ENCODE measurements around the gene CACNA2D1.
"Not testable (repeated sequence)": the region's sequence is repeated elsewhere in the genome, so short reads cannot be mapped to it uniquely, and the experiment has no call there.

Gene CACNA2D1

DNA sequence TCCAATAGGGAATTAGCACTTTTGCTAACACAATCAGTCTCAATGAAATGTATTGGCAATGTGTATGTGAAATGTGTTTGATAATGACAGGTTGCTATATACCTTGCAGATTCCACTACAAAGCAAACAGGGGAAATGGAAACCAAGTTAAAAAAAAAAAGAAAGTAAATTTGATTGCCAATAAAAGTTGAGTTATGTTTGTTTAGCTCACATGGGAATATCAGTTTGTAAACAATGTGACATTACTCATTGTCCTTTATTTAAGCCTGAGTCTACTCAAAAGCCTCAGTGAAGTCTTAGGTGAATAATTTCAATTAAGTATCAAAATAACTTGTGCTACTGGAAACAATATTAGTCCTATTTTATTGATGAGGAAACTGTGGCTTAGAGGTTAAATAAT lies 285.2 kb downstream of the CACNA2D1 start:
- no peak for DNase-seq

DNA sequence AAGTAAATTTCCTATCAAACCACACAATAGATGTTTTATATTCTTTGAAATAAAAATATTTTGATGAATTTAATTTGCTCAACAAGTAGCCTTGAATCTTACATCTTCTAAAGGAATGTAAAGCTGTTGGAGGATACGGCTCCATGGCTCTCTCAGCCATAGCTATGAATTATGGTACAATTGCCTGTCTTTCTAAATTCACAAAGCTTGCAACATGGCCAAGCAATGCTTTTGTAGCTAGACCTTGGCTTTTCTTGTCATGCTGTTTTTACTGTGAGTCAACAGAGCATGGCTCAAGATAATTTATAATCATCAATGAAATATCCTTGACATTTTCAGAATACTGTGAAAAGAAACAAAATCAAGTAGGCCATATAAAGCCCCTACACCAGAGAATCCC lies 286.7 kb downstream of the CACNA2D1 start:
- DNase-seq, result no peak

DNA sequence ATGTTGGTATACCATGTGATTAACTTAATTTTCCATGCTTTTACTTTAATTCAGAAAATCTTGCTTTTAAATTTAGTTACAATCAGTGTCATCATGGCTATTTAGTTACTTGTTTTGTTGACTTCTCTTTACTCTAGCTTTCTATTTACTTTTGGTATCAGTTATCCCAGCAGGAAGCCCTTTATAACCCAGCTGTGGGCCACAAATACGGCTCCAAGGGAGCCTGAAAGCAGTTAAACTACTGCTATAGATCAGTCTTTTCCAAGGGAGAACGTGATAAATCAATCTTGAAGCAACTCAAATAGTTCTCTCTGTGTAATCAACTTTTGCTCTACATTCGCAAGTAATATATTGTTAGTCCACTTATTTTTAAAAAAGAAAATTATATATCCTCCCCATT lies 287.4 kb downstream of the CACNA2D1 start:
- DNase-seq, result no peak

GRCh38 chr7:82154728-82155127 lies 288.8 kb downstream of the CACNA2D1 start:
- no peak for DNase-seq

- DNase-seq, result no peak
Measured at GRCh38 chr7:82153776-82154175, 289.8 kb downstream of the CACNA2D1 start.

DNA sequence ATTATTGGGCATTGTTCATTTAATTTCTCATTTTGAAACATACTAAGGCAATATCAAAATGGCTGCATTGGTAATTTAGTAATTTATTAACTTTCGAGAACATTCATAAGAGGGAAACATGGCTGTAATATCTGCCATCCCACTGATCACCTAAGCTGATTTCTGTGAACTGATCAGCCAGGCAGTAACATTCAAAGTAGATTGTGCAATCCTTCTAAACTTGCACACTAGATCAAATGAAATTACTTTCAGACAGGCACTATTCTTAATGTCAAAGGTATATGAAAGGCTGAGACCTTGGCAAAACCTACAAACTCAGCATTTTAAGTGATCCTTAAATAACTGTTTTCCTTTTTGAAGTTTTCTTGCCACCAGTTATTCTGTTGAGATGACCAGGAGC lies 290.7 kb downstream of the CACNA2D1 start:
- DNase-seq, result no peak

GRCh38 chr7:82146491-82146890 lies 297.1 kb downstream of the CACNA2D1 start:
- DNase-seq, result no peak

DNA sequence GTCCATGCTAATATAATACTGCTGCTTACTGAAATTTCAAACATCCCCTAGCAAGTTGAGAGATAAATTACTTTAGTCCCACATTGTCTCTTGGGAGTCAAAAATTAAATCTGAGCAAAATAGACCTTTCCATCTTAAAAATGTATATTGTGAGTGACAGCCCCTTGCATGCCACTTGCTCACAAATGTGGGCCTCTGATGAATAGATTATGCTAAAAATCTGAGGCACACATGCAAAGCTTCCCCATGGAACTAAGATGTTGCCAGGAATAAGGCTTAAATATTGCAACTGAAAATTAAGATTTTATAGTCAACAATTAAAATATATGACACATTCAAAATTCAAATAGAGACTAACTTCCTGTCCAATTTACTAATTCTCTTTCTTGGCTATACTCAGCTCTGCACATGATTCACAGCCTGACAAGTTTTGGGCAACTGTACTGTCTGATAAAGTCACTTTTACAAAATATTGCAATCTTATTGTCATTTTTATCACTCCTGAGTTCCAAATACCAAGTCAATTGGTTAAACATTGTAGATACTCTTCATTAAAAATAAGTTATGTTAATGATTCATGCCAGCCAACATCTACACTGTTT lies 301.2 kb downstream of the CACNA2D1 start:
- DNase-seq, result no peak

- DNase-seq, result no peak
Measured at GRCh38 chr7:82141427-82141826, 302.1 kb downstream of the CACNA2D1 start.

- not testable (repeated sequence) for DNase-seq
Measured at GRCh38 chr7:82140608-82141007, 303.0 kb downstream of the CACNA2D1 start.

DNA sequence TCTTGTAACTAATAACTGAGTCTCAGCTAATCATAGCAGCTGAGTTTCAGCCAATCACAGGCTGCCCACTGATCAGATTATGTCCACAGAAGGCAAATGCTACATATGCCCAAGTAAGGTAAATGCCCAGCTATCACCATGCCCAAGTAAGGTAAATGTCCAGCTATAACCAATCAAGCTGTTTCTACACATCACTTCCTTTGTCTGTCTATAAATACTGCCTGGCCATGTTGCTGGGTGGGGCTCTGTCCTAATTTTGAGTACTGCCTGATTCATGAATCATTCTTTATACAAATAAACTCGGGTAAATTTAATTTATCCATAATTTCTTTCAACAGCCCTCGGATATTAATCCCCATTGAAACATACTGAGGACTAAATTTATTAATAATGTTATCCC lies 312.4 kb downstream of the CACNA2D1 start:
- no peak for DNase-seq

DNA sequence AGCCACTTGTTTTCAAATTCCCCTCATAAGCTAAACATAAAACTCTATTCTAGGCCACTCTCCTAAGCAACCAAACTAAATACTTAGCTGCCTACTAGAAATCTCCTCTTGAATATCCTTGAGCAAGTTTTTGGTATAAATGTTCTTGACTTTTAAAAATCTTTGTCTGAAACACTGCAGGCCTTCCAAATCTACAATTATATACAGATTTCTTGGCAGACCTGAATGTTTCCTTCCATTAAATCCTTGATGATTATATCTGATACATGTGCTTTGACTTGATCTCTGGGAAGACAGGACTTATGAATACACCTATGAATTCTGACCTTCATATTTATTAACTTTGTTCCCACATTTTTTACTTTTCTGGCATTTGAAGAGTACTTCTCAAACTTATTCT lies 314.5 kb downstream of the CACNA2D1 start:
- DNase-seq, result no peak

GRCh38 chr7:82128546-82128945 lies 315.0 kb downstream of the CACNA2D1 start:
- DNase-seq, result no peak

GRCh38 chr7:82126576-82126975 lies 317.0 kb downstream of the CACNA2D1 start:
- no peak for DNase-seq

- DNase-seq, result no peak
Measured at GRCh38 chr7:82124445-82124844, 319.1 kb downstream of the CACNA2D1 start.

GRCh38 chr7:82122275-82122674 lies 321.3 kb downstream of the CACNA2D1 start:
- DNase-seq, result no peak

DNA sequence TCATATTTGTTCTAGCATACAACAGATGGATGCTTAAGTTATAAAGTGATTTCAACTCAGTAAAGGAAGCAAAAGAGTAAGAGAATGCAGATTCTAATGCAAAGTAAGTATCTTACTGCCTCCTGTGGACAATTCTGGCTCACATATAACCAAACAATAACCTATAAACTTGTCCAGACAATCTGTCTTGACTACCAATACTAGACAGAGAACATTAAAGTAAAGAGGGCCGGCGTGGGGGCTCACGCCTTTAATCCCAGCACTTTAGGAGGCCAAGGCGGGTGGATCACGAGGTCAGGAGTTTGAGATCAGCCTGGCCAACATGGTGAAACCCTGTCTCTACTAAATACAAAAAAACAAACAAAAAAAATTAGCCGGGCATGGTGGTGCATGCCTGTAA lies 329.3 kb downstream of the CACNA2D1 start:
- no peak for DNase-seq

DNA sequence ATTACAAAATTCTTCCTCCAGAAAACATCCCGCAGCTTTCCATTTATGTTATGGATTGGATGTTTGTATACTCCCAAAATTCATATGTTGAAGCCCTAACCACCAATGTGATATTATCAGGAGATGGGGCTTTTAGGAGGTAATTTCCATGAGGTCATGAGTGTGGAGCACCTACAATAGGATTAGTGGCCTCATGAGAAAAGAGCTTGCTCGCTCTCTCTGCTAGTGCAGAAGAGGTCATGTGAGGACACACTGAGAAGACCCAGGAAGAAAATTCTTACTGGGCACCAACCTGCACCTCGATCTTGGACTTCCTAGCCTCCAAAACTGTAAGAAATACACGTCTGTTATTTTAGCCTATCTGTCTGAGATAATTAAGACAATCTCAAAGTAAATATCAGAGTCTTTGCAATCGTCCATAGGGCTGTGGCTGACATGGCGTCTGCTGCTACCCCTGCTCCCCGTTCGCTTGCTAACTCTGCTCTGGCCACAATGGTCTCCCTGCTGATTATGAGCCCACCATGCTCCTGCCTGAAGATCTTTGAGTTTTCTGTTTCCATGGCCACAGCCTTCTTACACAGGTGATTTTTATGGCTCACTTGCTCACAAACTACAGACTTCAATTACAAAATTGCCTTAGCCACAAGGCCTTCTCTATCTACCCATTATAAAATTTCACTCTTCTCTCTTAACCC lies 333.3 kb downstream of the CACNA2D1 start:
- no peak for DNase-seq

DNA sequence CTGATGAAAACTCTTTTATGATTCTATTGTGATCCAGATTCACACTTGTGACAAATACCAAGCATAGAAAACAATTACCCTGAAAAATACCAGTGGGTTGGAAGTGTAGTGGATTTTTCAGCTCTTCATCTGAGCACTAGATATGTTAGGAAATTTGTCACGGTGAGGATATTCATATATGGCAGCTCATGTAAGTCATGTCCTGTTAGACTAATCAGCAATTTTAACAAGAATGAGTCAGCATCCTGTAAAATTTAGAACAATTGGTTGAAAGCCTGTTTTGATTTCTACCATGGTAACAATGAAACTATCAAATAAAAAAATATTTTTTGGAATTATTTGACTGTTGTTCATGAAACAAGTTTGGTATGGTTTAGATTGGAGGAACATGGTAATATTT lies 334.3 kb downstream of the CACNA2D1 start:
- DNase-seq, result no peak

- DNase-seq, result no peak
Measured at GRCh38 chr7:82106201-82106600, 337.4 kb downstream of the CACNA2D1 start.

- no peak for DNase-seq
Measured at GRCh38 chr7:82105463-82105862, 338.1 kb downstream of the CACNA2D1 start.

- no peak for DNase-seq
Measured at GRCh38 chr7:82098414-82098813, 345.2 kb downstream of the CACNA2D1 start.

GRCh38 chr7:82091126-82091684 lies 352.4 kb downstream of the CACNA2D1 start:
- DNase-seq, result no peak

DNA sequence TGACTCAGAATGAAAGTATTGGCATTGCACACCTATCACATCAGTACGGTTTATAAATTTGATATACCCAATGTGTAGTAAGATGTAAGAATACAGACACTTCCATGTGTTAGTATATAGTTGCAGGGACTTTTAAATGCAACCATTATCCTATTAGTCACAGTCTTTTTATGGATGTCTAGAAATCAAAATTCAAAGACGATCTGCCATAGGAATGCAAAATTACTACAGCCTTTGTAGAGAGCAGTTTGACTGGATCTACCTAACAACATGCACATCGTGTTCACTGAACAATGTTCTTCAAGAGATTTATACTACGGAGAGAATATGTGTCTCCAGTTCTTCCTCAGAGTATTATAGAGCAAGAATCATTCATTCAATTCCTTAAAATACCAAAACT lies 356.5 kb downstream of the CACNA2D1 start:
- DNase-seq, result no peak

DNA sequence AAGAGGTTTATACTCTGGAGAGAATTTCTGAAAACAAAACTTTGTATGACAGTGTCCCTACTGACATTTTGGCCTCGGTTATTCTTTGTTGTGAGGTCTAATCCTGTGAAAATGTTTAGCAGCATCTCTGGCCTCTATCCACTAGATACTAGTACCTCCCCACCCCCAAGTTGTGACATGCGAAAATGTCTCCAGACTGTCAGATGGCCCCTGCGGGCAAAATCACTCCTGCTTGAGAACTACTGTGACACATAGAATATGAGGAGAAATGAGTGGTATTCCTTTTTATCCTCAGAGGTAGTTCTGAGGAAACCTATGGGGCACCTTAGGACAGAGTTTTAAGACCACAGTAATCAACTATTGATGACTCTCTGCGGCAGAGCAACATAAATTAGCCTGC lies 358.5 kb downstream of the CACNA2D1 start:
- DNase-seq, result no peak

Data from CD4-positive, alpha-beta T cell treated with Interleukin-6 for 4 hours (primary cell).